Psoas muscle (tissue), 8 donors: Measurements from ENCODE around the gene TOR3A. TPM values are rescaled to one million over a fixed set of nuclear protein-coding genes. Genes with fewer than 3 reads are reported as not detected.

Experiments used
- ATAC-seq, 4 donors: fragments of 200-7000 bp; cut with Tn5 transposase; one replicate each; pipeline ENCODE4 v1.9.1; 2020; ENCODE audit warnings: moderate library complexity in 3 of 4, mild to moderate bottlenecking in 2 of 4
- DNase-seq, 2 donors: peaks; one replicate each; pipeline ENCODE4 v3.0.0-alpha.2; 2020
- H3K27ac ChIP-seq: fragments of 200-600 bp; one replicate; pipeline ENCODE4 v1.8.0; 2022
- H3K27me3 ChIP-seq, 3 donors: fragments of 200-600 bp in 1 of 3; one replicate each; pipeline versions ENCODE4 v1.6.1 to v1.8.0; 2013 to 2022; ENCODE audit warnings: low read length in 2 of 3, mild to moderate bottlenecking in 2 of 3, moderate library complexity in 1 of 3; ENCODE audit not compliant: insufficient read depth in 3 of 3
- H3K36me3 ChIP-seq, 2 donors: fragments of 200-600 bp in 1 of 2; one replicate each; pipeline versions ENCODE4 v1.6.1 to v1.8.0; 2013 to 2022; ENCODE audit warnings: low read depth in 1 of 2, mild to moderate bottlenecking in 1 of 2, moderate library complexity in 1 of 2; ENCODE audit not compliant: insufficient read depth in 1 of 2
- H3K4me1 ChIP-seq: fragments of 200-600 bp; one replicate; pipeline ENCODE4 v1.8.0; 2022
- H3K4me3 ChIP-seq: fragments of 200-600 bp; one replicate; pipeline ENCODE4 v1.8.0; 2022; ENCODE audit warnings: mild to moderate bottlenecking
- H3K9me3 ChIP-seq: fragments of 200-600 bp; one replicate; pipeline ENCODE4 v1.8.0; 2022
- CTCF ChIP-seq: fragments of 200-600 bp; IDR thresholded peaks from one replicate; pipeline ENCODE4 v1.8.0; 2022; ENCODE audit warnings: antibody characterized with exemption
- WGBS, 3 donors: extraction: QIAGEN DNeasy Blood & Tissue Kit; methylation state at CpG; one replicate each; pipeline versions ENCODE4 v1.1.6 to v1.1.7; 2013; 5-methylcytosine and 5-hydroxymethylcytosine counted together
- intact Hi-C, 2 donors: fragments of 100-400 bp; cut with DNase I; formaldehyde crosslinking; loops; one replicate each; pipeline versions ENCODE4 v1.11.0 to v1.14.2; 2022
- polyA plus RNA-seq, 3 donors: library from polyadenylated mRNA; stranded (reverse); fragments of 200-250 nt; gene quantifications; one replicate each; pipeline ENCODE4 v1.2.3, GENCODE V29; 2013
- total RNA-seq, 4 donors: library from RNA; stranded (reverse); fragmentation: NEBNext Ultra II Directional in 2 of 4; extraction: Animal tissue kit (Norgen Biotek cat#: 25700) in 2 of 4; gene quantifications; one replicate each; pipeline versions ENCODE4 v1.2.1 to v1.2.4, GENCODE V29; 2021 to 2023
- donor health status: healthy with polysubstance abuse.
- donor health status: DM: no; HTN: no; CAD: no; lungs with moderate emphysema.
- donor health status: Bipolar disorder and iron deficiency.
- donor health status: healthy.
- donor health status: DM: yes; HTN: yes; CAD: no.
- donor health status: DM: no; HTN: no; CAD: no.
- donor health status: DM: no; HTN: no; CAD: no.
- donor health status: DM: yes; HTN: yes; CAD: no.

TOR3A gene
- total and polyA plus RNA-seq, 7 donors = 13.5 to 36.0 (median 23.0) TPM

- Histone ChIP-seq H3K9me3 (no peaks in the 10 kb centered on the region), H3K27ac (no peak overlapping the region), H3K4me1 (peaks cover 20% of the 10 kb centered on the region), H3K4me3 (no peak overlapping the region), H3K27me3 (no peaks in the 10 kb centered on the region), H3K36me3 (peaks cover 0 to 26% of the 10 kb centered on the region in 2 donors)
- DNase-seq (no peak), ATAC-seq (peak in 3 of 4 donors; percentile 26 to 54 (median 31))
- intact Hi-C loops = loop anchor here (2.0 to 5.0 kb wide), 5 partner anchors 42 to 292 kb away; partner anchors contain the start of gene SOAT1 (in 1 of the 2)
- WGBS, 3 donors = 46 to 53% (median 52%) methylated on average over 16 to 18 of the region's 18 CpGs
- peak; percentile 65 for TF ChIP-seq CTCF
These were observed 2.6 kb upstream of the TOR3A start for GRCh38 chr1:179079113-179079761.

GRCh38 chr1:179080866-179081686 is 794 bp upstream of the TOR3A start:
- DNase-seq (no peak), ATAC-seq (no peak)
- Histone ChIP-seq H3K9me3 (no peaks in the 10 kb centered on the region), H3K4me3 (peak overlapping the region; percentile 93), H3K27me3 (no peaks in the 10 kb centered on the region), H3K4me1 (peaks cover 20% of the 10 kb centered on the region), H3K27ac (peak overlapping the region; percentile 97), H3K36me3 (peaks cover 0 to 27% of the 10 kb centered on the region in 2 donors)
- intact Hi-C loops = no loop called here
- 17 to 25% (median 19%) methylated on average over 18 of the region's 18 CpGs for WGBS, 3 donors
- TF ChIP-seq CTCF = no peak

- intact Hi-C loops = no loop called here
- H3K36me3 ChIP-seq = peaks cover 0 to 31% of the 10 kb centered on the region in 2 donors
- peak in 1 of 2 donors; percentile 42 for DNase-seq
- H3K4me1 ChIP-seq = peaks cover 20% of the 10 kb centered on the region
- peak overlapping the region; percentile 97 for H3K27ac ChIP-seq
- no peaks in the 10 kb centered on the region for H3K27me3 ChIP-seq
- ATAC-seq = peak; percentile 33 to 42 (median 38)
- H3K9me3 ChIP-seq = no peaks in the 10 kb centered on the region
- 0 to 1% (median 0%) methylated on average over 43 to 52 of the region's 52 CpGs for WGBS, 3 donors
- H3K4me3 ChIP-seq = peak overlapping the region; percentile 93
- no peak for TF ChIP-seq CTCF
These were observed 596 bp downstream of the TOR3A start for GRCh38 chr1:179082333-179082998.

GRCh38 chr1:179082999-179083335 is 1.1 kb downstream of the TOR3A start:
- intact Hi-C loops = no loop called here
- ATAC-seq (no peak), DNase-seq (no peak)

More at GRCh38 chr1:179082999-179083335, 1.1 kb downstream of the TOR3A start:
- no peaks in the 10 kb centered on the region for H3K27me3 ChIP-seq
- H3K9me3 ChIP-seq = no peaks in the 10 kb centered on the region
- peak overlapping the region; percentile 97 for H3K27ac ChIP-seq
- peaks cover 20% of the 10 kb centered on the region for H3K4me1 ChIP-seq
- H3K4me3 ChIP-seq = peak overlapping the region; percentile 93
- peaks cover 0 to 36% of the 10 kb centered on the region in 2 donors for H3K36me3 ChIP-seq
- TF ChIP-seq CTCF = no peak
- WGBS, 3 donors = 12 to 31% (median 17%) methylated on average over 3 of the region's 3 CpGs
